ENCODE data around the gene KLHL2.

GRCh38 chr4:165343353-165344191 is 136.2 kb downstream of the KLHL2 start:
- TF ChIP-seq EZH2 (IDR thresholded peaks at IDR 0.05) (no peak), FOXP2 (optimal IDR thresholded peaks at IDR 0.05; ENCODE audit: control extremely low read depth, extremely low read length, insufficient read depth) (no peak)
